ENCODE data around the gene TMEM203. TPM values are rescaled to one million over a fixed set of nuclear protein-coding genes. Genes with fewer than 3 reads are reported as not detected.

Gene TMEM203
- total and polyA plus RNA-seq, 10 of the 15 experiments (the other 5 are each of a cell fraction or from before 2014, with no cell fraction given), result 7.2 to 68.1 (median 33.8) TPM

DNA sequence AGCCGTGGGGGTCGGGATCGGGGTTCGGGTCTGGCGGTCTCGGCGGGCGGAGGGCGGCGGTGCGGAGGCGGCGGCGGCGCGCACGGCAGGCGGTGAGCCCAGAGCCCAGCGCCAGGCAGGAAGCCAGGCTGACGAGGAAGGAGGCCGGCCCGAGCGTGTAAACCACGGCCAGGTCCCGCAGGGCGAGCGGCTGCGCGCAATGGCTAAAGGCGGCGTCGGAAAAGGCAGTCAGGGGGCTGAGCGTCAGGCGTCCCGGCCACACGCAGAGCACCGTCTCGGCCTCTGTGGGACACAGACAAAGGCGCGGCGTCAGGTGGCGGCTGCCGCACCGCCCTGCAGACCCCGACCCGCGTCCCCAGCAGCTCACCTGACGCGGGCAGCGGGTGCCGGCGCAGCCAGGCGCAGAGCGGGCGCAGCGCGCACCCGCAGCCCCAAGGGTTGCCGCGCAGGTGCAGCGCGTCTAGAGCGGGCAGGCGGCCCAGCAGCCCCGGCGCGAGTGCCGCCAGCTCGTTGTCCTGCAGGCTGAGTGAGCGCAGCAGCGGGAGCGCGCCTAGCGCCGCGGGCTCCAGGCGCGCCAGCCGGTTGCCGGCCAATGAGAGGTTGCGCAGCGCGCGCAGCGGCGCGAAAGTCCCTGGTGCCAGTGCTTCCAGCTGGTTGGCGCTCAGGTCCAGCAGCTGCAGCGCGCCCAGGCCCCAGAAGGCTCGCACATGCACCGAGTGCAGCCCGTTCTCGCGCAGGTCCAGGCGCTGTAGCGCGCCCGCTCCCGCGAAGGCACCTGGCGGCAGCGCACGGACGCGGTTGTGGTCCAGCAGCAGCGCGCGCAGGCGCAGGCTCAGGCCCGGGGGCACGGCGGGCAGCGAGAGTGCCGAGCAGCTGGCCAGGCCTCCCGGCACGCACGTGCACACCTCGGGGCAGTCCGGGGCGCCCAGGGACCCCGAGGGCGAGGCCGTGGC is 36.3 kb downstream of the TMEM203 start (continued):
- no peak for TF ChIP-seq POU2F2 (IDR thresholded peaks at IDR 0.05; ENCODE audit: borderline replicate concordance, low read depth, low read length)
- TF ChIP-seq TAF1 (IDR thresholded peaks at IDR 0.05; ENCODE audit: borderline replicate concordance, low read depth, low read length), result no peak
- no peak for TF ChIP-seq ZSCAN29 (IDR thresholded peaks at IDR 0.05)
- TF ChIP-seq, protein P1, sequence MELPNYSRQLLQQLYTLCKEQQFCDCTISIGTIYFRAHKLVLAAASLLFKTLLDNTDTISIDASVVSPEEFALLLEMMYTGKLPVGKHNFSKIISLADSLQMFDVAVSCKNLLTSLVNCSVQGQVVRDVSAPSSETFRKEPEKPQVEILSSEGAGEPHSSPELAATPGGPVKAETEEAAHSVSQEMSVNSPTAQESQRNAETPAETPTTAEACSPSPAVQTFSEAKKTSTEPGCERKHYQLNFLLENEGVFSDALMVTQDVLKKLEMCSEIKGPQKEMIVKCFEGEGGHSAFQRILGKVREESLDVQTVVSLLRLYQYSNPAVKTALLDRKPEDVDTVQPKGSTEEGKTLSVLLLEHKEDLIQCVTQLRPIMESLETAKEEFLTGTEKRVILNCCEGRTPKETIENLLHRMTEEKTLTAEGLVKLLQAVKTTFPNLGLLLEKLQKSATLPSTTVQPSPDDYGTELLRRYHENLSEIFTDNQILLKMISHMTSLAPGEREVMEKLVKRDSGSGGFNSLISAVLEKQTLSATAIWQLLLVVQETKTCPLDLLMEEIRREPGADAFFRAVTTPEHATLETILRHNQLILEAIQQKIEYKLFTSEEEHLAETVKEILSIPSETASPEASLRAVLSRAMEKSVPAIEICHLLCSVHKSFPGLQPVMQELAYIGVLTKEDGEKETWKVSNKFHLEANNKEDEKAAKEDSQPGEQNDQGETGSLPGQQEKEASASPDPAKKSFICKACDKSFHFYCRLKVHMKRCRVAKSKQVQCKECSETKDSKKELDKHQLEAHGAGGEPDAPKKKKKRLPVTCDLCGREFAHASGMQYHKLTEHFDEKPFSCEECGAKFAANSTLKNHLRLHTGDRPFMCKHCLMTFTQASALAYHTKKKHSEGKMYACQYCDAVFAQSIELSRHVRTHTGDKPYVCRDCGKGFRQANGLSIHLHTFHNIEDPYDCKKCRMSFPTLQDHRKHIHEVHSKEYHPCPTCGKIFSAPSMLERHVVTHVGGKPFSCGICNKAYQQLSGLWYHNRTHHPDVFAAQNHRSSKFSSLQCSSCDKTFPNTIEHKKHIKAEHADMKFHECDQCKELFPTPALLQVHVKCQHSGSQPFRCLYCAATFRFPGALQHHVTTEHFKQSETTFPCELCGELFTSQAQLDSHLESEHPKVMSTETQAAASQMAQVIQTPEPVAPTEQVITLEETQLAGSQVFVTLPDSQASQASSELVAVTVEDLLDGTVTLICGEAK (IDR thresholded peaks at IDR 0.05; ENCODE audit: borderline replicate concordance), result no peak
- TF ChIP-seq, protein P2, sequence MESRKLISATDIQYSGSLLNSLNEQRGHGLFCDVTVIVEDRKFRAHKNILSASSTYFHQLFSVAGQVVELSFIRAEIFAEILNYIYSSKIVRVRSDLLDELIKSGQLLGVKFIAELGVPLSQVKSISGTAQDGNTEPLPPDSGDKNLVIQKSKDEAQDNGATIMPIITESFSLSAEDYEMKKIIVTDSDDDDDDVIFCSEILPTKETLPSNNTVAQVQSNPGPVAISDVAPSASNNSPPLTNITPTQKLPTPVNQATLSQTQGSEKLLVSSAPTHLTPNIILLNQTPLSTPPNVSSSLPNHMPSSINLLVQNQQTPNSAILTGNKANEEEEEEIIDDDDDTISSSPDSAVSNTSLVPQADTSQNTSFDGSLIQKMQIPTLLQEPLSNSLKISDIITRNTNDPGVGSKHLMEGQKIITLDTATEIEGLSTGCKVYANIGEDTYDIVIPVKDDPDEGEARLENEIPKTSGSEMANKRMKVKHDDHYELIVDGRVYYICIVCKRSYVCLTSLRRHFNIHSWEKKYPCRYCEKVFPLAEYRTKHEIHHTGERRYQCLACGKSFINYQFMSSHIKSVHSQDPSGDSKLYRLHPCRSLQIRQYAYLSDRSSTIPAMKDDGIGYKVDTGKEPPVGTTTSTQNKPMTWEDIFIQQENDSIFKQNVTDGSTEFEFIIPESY (IDR thresholded peaks at IDR 0.05), result no peak
- no peak for TF ChIP-seq PAX8 (IDR thresholded peaks at IDR 0.05)
- TF ChIP-seq TCF7 (IDR thresholded peaks at IDR 0.05; ENCODE audit: borderline replicate concordance), result no peak
- no peak for TF ChIP-seq ZNF24 (IDR thresholded peaks at IDR 0.05)
- TF ChIP-seq ZNF622 (IDR thresholded peaks at IDR 0.05), result no peak
- no peak for TF ChIP-seq FOXK2 (IDR thresholded peaks at IDR 0.05)
- TF ChIP-seq, protein P3, sequence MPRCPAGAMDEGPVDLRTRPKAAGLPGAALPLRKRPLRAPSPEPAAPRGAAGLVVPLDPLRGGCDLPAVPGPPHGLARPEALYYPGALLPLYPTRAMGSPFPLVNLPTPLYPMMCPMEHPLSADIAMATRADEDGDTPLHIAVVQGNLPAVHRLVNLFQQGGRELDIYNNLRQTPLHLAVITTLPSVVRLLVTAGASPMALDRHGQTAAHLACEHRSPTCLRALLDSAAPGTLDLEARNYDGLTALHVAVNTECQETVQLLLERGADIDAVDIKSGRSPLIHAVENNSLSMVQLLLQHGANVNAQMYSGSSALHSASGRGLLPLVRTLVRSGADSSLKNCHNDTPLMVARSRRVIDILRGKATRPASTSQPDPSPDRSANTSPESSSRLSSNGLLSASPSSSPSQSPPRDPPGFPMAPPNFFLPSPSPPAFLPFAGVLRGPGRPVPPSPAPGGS (IDR thresholded peaks at IDR 0.05; ENCODE audit: borderline replicate concordance, insufficient read depth, low read depth, low read length, poor library complexity, severe bottlenecking), result no peak
- no peak for TF ChIP-seq BACH1 (IDR thresholded peaks at IDR 0.05; ENCODE audit: borderline replicate concordance)
- TF ChIP-seq CHD4 (IDR thresholded peaks at IDR 0.05), result no peak
- TF ChIP-seq RELA (IDR thresholded peaks at IDR 0.05; ENCODE audit: borderline replicate concordance, partially characterized antibody), result no peak
- no peak for TF ChIP-seq IKZF2 (IDR thresholded peaks at IDR 0.05)
- TF ChIP-seq, protein P4, sequence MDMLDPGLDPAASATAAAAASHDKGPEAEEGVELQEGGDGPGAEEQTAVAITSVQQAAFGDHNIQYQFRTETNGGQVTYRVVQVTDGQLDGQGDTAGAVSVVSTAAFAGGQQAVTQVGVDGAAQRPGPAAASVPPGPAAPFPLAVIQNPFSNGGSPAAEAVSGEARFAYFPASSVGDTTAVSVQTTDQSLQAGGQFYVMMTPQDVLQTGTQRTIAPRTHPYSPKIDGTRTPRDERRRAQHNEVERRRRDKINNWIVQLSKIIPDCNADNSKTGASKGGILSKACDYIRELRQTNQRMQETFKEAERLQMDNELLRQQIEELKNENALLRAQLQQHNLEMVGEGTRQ (IDR thresholded peaks at IDR 0.05; ENCODE audit: borderline replicate concordance, low read depth, low read length), result no peak
- TF ChIP-seq, protein P5, sequence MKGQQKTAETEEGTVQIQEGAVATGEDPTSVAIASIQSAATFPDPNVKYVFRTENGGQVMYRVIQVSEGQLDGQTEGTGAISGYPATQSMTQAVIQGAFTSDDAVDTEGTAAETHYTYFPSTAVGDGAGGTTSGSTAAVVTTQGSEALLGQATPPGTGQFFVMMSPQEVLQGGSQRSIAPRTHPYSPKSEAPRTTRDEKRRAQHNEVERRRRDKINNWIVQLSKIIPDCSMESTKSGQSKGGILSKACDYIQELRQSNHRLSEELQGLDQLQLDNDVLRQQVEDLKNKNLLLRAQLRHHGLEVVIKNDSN (IDR thresholded peaks at IDR 0.05; ENCODE audit: borderline replicate concordance, extremely low read length, insufficient read depth, low read depth, low read length), result no peak
- TF ChIP-seq SREBF2 (IDR thresholded peaks at IDR 0.05; ENCODE audit: low read length), result no peak
- peak; percentile 51; the same call in 1 of the 2 replicates for TF ChIP-seq TCF3 (IDR thresholded peaks at IDR 0.05; ENCODE audit: borderline replicate concordance, insufficient read depth, low read depth, low read length)
- TF ChIP-seq NFXL1 (IDR thresholded peaks at IDR 0.05; ENCODE audit: borderline replicate concordance), result no peak
- no peak for TF ChIP-seq TARDBP (IDR thresholded peaks at IDR 0.05; ENCODE audit: borderline replicate concordance)

Data from GM12878 (cell line).